GM12891 (cell line): ENCODE measurements around the gene ACBD6.

Source experiments
- DNase-seq: peaks from one replicate; pipeline ENCODE4 v3.0.0; 2011; ENCODE audit warnings: low spot score; ENCODE audit not compliant: insufficient read length
- FAIRE-seq: peaks from 2 replicates; lab custom pipeline; 2011; peaks lifted over from hg19 to GRCh38; lab: Jason Lieb, UNC
- PAX5 ChIP-seq: IDR thresholded peaks from 2 replicates; pipeline ENCODE4 v1.6.1; 2011; ENCODE audit warnings: low read length, moderate library complexity, mild to moderate bottlenecking; ENCODE audit not compliant: insufficient read depth, severe bottlenecking
- POLR2A ChIP-seq: IDR thresholded peaks from 2 replicates; pipeline ENCODE4 v1.6.1; 2011; ENCODE audit warnings: low read depth, low read length, control low read depth
- POLR2AphosphoS5 ChIP-seq: IDR thresholded peaks from 2 replicates; pipeline ENCODE4 v1.6.1; 2011; ENCODE audit warnings: low read depth, low read length, control low read depth
- POU2F2 ChIP-seq: IDR thresholded peaks from 2 replicates; pipeline ENCODE4 v1.6.1; 2011; ENCODE audit warnings: low read depth, mild to moderate bottlenecking, control low read depth, low read length, moderate library complexity
- SPI1 ChIP-seq: IDR thresholded peaks from 2 replicates; pipeline ENCODE4 v1.6.1; 2011; ENCODE audit warnings: low read depth, low read length, control low read depth
- TAF1 ChIP-seq: IDR thresholded peaks from 2 replicates; pipeline ENCODE4 v1.6.1; 2011; ENCODE audit warnings: low read depth, low read length, control low read depth

The ACBD6 gene

GRCh38 chr1:180241716-180242544 is 260.4 kb downstream of the ACBD6 start:
- no peak for DNase-seq
- FAIRE-seq: no peak
- no peak for TF ChIP-seq POU2F2

- no peak for DNase-seq
- no peak for TF ChIP-seq POLR2AphosphoS5
- no peak for TF ChIP-seq POLR2A
- no peak for FAIRE-seq
Observed at GRCh38 chr1:180239145-180240096, 263.0 kb downstream of the ACBD6 start.

DNA sequence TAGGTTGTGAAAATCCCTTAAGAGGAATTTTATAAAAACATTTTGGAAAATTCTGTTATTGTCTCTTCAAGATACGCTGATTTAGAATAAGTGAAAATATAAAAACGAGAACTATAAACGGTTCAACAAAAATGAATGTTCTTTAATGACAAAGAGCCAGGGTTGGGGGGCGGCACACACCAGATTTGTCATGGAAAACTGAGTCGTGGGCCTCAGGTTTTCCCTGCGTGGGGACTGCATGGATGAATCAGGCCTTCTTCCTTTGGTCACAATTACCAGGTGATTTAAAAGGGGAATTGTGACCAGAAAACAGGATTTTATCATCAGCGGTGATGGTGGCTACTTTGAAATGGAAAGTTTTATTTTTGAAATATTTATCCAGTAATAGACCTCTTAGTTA is 263.7 kb downstream of the ACBD6 start:
- TF ChIP-seq PAX5: no peak
- no peak for TF ChIP-seq POU2F2
- TF ChIP-seq SPI1: no peak
- no peak for TF ChIP-seq TAF1
- no peak for TF ChIP-seq POLR2AphosphoS5
- TF ChIP-seq POLR2A: no peak
- FAIRE-seq: no peak
- DNase-seq: no peak
